Measurements from ENCODE around the gene HBEGF. TPM values are rescaled to one million over a fixed set of nuclear protein-coding genes. Genes with fewer than 3 reads are reported as not detected.

Gene HBEGF
- total RNA-seq, 1 experiment from 2014 or later, result 12.3 TPM

- H3K79me2 ChIP-seq (ENCODE audit: insufficient read depth, low read length), result no peaks in the 10 kb centered on the region
- no peak for ATAC-seq
- H2AFZ ChIP-seq (ENCODE audit: low read depth, low read length, poor library complexity, severe bottlenecking), result no peak overlapping the region
- peaks cover 3 to 39% of the 10 kb centered on the region in 2 experiments; a peak in 3 of 4 replicates for H3K4me1 ChIP-seq (ENCODE audit: control insufficient read depth in 1 of 2, insufficient read depth in 2 of 2, low read length in 2 of 2)
- TF ChIP-seq REST (IDR thresholded peaks at IDR 0.05; ENCODE audit: low read depth) (no peak), ATF3 (IDR thresholded peaks at IDR 0.05) (no peak)
- ChIA-PET POLR2A (no interaction called here), CTCF (interaction anchor here (1.2 to 1.3 kb wide), 2 partner anchors 119 to 273 kb away, joined by 3 to 4 read pairs; no protein-coding TSS in a partner anchor), RAD21 (ENCODE audit: low non-redundant PET in 1 of 2, low total read pairs in 2 of 2, uncharacterized antibody in 2 of 2, unreplicated experiment in 2 of 2) (no interaction called here)
- no peaks in the 10 kb centered on the region for H3K9me2 ChIP-seq (ENCODE audit: insufficient read depth)
- H3K4me2 ChIP-seq (ENCODE audit: low read length), result no peak overlapping the region
- no peak for DNase-seq (ENCODE audit: low read depth, low spot score)
- H4K20me1 ChIP-seq (ENCODE audit: insufficient read depth), result no peaks in the 10 kb centered on the region
- H3K27me3 ChIP-seq (ENCODE audit: insufficient read depth, low read length), result no peaks in the 10 kb centered on the region
- H3K27ac ChIP-seq (ENCODE audit: low read depth, low read length), result no peak overlapping the region
- no peaks in the 10 kb centered on the region for H3K9me3 ChIP-seq (ENCODE audit: control insufficient read depth in 1 of 2, insufficient read depth in 1 of 2, low read depth in 1 of 2, low read length in 2 of 2)
- intact Hi-C loops (cut with micrococcal nuclease), result loop anchor here (2.0 kb wide), 1 partner anchor 356 kb away; no protein-coding TSS in a partner anchor
- H3K9ac ChIP-seq (ENCODE audit: low read length), result no peak overlapping the region
- H3K4me3 ChIP-seq (replicated peaks in 1 of 2; ENCODE audit: low read depth in 1 of 2, low read length in 2 of 2), result no peak overlapping the region
- no TSS peak for BruUV-seq (replicated peaks)
- no peaks in the 10 kb centered on the region for H3K36me3 ChIP-seq (ENCODE audit: control insufficient read depth in 1 of 2, insufficient read depth in 2 of 2, low read length in 2 of 2)
Observed at GRCh38 chr5:140362311-140362710, 15.9 kb upstream of the HBEGF start.

GRCh38 chr5:140361901-140362300, 15.5 kb upstream of the HBEGF start:
- intact Hi-C loops (cut with micrococcal nuclease), result loop anchor here (2.0 kb wide), 1 partner anchor 357 kb away; no protein-coding TSS in a partner anchor
- RAD21 ChIA-PET (ENCODE audit: low non-redundant PET in 1 of 2, low total read pairs in 2 of 2, uncharacterized antibody in 2 of 2, unreplicated experiment in 2 of 2), result no interaction called here
- no peaks in the 10 kb centered on the region for H3K9me2 ChIP-seq (ENCODE audit: insufficient read depth)
- H4K20me1 ChIP-seq (ENCODE audit: insufficient read depth), result no peaks in the 10 kb centered on the region
- no peak overlapping the region for H3K4me2 ChIP-seq (ENCODE audit: low read length)
- BruUV-seq (replicated peaks), result no TSS peak
- POLR2A ChIA-PET, result no interaction called here
- H3K27me3 ChIP-seq (ENCODE audit: insufficient read depth, low read length), result no peaks in the 10 kb centered on the region
- H2AFZ ChIP-seq (ENCODE audit: low read depth, low read length, poor library complexity, severe bottlenecking), result no peak overlapping the region
- no peak overlapping the region for H3K27ac ChIP-seq (ENCODE audit: low read depth, low read length)
- ATAC-seq (no peak), DNase-seq (ENCODE audit: low read depth, low spot score) (no peak)
- no peaks in the 10 kb centered on the region for H3K36me3 ChIP-seq (ENCODE audit: control insufficient read depth in 1 of 2, insufficient read depth in 2 of 2, low read length in 2 of 2)
- H3K4me1 ChIP-seq (ENCODE audit: control insufficient read depth in 1 of 2, insufficient read depth in 2 of 2, low read length in 2 of 2), result peaks cover 3 to 39% of the 10 kb centered on the region in 2 experiments; a peak in 3 of 4 replicates
- no peaks in the 10 kb centered on the region for H3K79me2 ChIP-seq (ENCODE audit: insufficient read depth, low read length)
- H3K4me3 ChIP-seq (replicated peaks in 1 of 2; ENCODE audit: low read depth in 1 of 2, low read length in 2 of 2), result no peak overlapping the region
- no peaks in the 10 kb centered on the region for H3K9me3 ChIP-seq (ENCODE audit: control insufficient read depth in 1 of 2, insufficient read depth in 1 of 2, low read depth in 1 of 2, low read length in 2 of 2)
- H3K9ac ChIP-seq (ENCODE audit: low read length), result no peak overlapping the region
- no peak for TF ChIP-seq EZH2phosphoT487 (IDR thresholded peaks at IDR 0.05; ENCODE audit: borderline replicate concordance)
- CTCF ChIA-PET, result interaction anchor here (1.2 to 1.3 kb wide), 2 partner anchors 118 to 273 kb away, joined by 3 to 4 read pairs; no protein-coding TSS in a partner anchor
